Brain pericyte (primary cell): ENCODE data around the gene BCL2L12.

Experiments
- DNase-seq: peaks from one replicate; pipeline ENCODE4 v3.0.0-alpha.2; 2012; ENCODE audit warnings: low read depth, low spot score

BCL2L12 gene

GRCh38 chr19:49662011-49662410 is 3.7 kb upstream of the BCL2L12 start:
- DNase-seq, result no peak

GRCh38 chr19:49663224-49663623 is 2.5 kb upstream of the BCL2L12 start:
- DNase-seq, result no peak

GRCh38 chr19:49664171-49665035 is 1.3 kb upstream of the BCL2L12 start:
- no peak for DNase-seq

GRCh38 chr19:49665036-49665350 is 740 bp upstream of the BCL2L12 start:
- DNase-seq, result no peak

GRCh38 chr19:49666120-49666444 is 349 bp downstream of the BCL2L12 start:
- no peak for DNase-seq

GRCh38 chr19:49667473-49667872 is 1.7 kb downstream of the BCL2L12 start:
- no peak for DNase-seq

GRCh38 chr19:49669516-49669915 is 3.8 kb downstream of the BCL2L12 start:
- DNase-seq, result no peak

GRCh38 chr19:49672131-49672919 is 6.6 kb downstream of the BCL2L12 start:
- no peak for DNase-seq

- DNase-seq, result no peak
Observed at GRCh38 chr19:49676136-49676783, 10.5 kb downstream of the BCL2L12 start.

- DNase-seq, result peak; percentile 100
Observed at GRCh38 chr19:49676784-49677230, 11.1 kb downstream of the BCL2L12 start.

GRCh38 chr19:49677231-49677900 is 11.6 kb downstream of the BCL2L12 start, which contains the start of gene PRMT1:
PRMT1 (plus strand) TSS chr19:49677271; CDS start chr19:49677281, 10 bp downstream.
- no peak for DNase-seq

- no peak for DNase-seq
Observed at GRCh38 chr19:49677901-49678674, 12.4 kb downstream of the BCL2L12 start.

GRCh38 chr19:49678985-49679770 is 13.4 kb downstream of the BCL2L12 start:
- DNase-seq, result no peak

GRCh38 chr19:49679771-49680413 is 14.2 kb downstream of the BCL2L12 start:
- DNase-seq, result no peak

- peak; percentile 77 for DNase-seq
Observed at GRCh38 chr19:49680421-49681351, 15.0 kb downstream of the BCL2L12 start.

- no peak for DNase-seq
Observed at GRCh38 chr19:49681830-49682229, 16.1 kb downstream of the BCL2L12 start.

- no peak for DNase-seq
Observed at GRCh38 chr19:49682274-49682673, 16.5 kb downstream of the BCL2L12 start.

- DNase-seq, result no peak
Observed at GRCh38 chr19:49683814-49684250, 18.1 kb downstream of the BCL2L12 start.
